GM18507 (cell line): ENCODE measurements around the gene WDR27.

Experiments used
- DNase-seq: peaks from one replicate; pipeline ENCODE4 v3.0.0; 2011; ENCODE audit warnings: low read depth; ENCODE audit not compliant: insufficient read length; ENCODE audit errors: extremely low spot score
- FAIRE-seq: peaks from 2 replicates; lab custom pipeline; 2011; peaks lifted over from hg19 to GRCh38; lab: Jason Lieb, UNC

WDR27 gene

GRCh38 chr6:169667716-169668115 is 34.1 kb downstream of the WDR27 start:
- FAIRE-seq (no peak), DNase-seq (no peak)

- DNase-seq (no peak), FAIRE-seq (no peak)
Observed at GRCh38 chr6:169666441-169666840, 35.4 kb downstream of the WDR27 start.

DNA sequence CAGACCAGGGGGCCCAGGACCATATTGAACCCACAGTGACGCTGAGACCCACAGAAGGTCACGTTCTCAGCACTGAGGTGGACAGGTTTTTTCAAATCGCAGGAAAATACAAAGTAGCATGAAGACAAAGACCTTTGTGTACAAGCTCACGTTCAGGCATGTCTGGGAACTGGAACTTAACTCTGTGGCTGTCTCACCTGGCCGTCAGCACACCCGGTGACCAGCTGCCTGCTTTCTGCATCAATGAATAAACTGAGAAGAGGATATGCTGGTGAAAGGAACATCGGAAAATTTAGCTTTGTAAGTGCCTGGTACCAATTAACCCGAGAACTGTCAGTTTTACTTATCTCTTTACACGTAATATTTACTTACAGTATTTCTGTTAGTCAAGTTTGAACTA is 36.5 kb downstream of the WDR27 start:
- FAIRE-seq (no peak), DNase-seq (no peak)

DNA sequence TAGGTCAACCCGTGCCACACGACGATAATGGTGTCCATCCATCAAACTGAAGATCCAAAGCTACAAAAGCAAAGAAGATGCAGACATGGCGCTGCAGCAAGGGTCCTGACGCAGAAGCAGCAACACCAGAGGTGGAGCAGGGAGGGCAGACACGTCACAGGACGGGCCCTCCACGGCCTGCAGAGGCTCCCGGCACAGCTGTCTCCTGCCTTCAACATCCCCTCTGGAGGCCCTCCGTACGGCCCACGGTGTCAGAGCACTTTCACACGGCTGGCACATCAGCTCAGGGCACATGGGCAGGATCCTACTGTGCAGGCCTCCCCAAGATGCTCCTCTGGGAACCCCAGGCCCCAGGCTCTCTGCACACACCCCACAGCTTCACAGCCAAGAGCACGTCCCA is 37.6 kb downstream of the WDR27 start:
- FAIRE-seq = no peak
- no peak for DNase-seq

DNA sequence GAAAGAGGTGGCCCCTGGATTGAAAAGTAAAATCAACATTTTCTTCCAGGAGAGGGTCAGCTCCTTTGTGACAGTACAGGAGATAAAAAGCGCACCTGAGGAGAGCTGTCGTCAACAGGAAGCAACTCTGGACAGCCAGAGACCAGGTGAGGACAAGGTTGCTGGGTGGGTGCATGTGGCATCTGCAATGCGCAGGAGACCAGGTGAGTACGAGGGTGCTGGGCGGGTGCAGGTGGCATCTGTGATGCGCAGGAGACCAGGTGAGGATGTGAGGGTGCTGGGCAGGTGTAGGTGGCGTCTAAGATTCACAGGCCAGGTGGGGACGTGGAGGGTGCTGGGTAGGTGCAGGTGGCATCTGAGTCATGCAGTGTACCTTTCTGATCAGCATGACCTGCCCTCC is 38.4 kb downstream of the WDR27 start:
- FAIRE-seq (no peak), DNase-seq (no peak)

DNA sequence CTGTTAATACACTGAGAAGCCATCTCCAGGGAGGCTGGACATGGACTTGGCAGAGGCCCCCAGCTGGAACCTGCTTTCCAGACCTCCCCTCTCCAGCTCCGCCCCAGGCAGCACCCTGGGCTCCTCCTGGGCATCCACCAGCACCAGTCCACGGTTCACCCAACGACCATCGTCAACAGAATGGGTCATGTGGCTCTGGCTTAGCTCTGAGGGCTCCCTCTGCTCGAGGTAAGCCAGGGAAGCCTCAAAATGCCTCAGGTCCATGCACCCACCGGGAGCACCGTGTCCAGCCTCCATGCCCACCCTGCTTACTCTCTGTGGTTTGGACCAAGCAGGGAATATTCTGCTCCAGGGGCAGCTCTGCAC is 40.5 kb downstream of the WDR27 start:
- DNase-seq (no peak), FAIRE-seq (no peak)

DNA sequence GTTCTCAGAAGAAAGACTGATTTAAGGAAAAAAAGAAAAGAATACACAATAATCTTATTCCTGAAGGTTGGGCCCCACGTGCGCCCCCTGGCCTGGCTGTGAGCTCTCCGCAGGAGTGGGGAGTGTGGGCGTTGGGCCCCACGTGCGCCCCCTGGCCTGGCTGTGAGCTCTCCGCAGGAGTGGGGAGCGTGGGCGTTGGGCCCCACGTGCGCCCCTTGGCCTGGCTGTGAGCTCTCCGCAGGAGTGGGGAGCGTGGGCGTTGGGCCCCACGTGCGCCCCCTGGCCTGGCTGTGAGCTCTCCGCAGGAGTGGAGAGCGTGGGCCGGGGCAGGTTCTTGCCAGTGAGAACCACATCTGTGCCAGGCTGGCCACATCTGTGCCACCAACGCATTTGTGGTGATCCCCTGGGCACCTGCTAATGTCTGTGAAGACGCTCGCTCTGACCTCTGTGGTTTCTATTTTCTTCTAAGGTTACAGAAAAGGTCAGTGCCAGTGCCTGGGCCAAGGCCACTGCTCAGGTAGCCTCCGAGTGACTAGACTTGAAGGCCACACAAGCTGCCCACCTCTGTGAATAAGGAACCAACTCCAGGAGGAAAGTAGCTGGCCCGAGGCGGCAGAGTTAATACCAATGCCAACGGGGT is 41.0 kb downstream of the WDR27 start:
- FAIRE-seq (no peak), DNase-seq (no peak)

- DNase-seq (no peak), FAIRE-seq (no peak)
Observed at GRCh38 chr6:169659820-169660610, 41.8 kb downstream of the WDR27 start.

GRCh38 chr6:169657284-169657610 is 44.6 kb downstream of the WDR27 start:
- FAIRE-seq = no peak
- DNase-seq = no peak

DNA sequence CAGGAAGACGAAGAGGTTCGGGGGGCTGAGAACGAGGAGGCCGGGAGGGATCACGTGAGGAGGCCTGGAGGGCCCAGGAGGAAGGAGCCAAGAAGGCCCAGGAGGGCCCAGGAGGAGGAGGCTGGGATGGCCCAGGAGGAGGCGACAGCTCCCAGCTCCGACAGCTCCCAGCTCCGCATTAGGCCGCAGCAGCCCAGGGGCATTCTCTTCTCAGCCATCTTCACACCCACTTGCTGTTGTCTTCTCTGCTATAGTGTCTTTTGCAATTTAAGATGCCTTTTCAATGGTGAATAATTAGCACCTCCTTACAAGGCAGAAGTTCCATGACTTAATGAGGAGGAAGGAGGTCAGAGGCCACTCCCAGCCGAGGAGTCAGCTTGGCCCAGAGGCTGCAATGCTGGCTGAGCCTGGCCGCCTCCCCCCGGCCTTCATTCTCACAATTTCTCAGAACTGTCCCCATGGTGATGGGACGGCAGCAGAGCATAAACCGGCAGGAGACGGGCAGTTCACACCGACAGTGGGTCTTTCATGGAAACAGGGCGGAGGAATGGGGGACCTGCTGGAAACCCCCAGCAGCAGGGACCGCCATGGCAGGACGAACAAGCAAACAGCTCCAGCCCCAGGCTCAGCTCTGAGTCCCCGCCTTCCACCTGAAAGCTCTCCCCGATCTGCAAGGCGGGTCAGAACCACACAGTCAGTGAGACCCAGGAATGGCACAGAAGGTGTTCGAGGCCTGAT is 45.1 kb downstream of the WDR27 start:
- no peak for FAIRE-seq

GRCh38 chr6:169654598-169655391 is 47.0 kb downstream of the WDR27 start:
- FAIRE-seq = peak; percentile 44
- DNase-seq = peak; percentile 39

More for the DNA sequence above, 45.1 kb downstream of the WDR27 start:
- no peak for DNase-seq

GRCh38 chr6:169653691-169654090 is 48.1 kb downstream of the WDR27 start:
- DNase-seq (no peak), FAIRE-seq (no peak)

DNA sequence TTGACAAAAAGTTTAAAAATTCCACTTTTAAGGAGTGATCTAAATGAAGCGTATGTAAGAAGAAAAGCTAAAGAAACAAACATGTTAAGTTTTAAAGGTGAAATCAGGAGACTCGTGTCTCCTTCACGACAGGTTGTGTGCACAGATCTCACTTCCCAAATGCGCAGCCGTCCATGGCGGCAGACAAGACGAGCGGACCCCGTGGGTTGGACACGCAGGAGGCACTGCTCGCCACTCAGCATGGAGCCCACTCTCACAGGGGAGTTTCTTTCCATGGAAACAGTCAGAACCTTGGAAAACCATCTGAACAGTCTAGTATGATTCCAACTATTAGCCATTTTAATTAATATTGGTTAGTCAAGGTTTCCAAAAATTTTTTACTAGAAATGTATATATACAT is 48.9 kb downstream of the WDR27 start:
- DNase-seq (no peak), FAIRE-seq (no peak)

DNA sequence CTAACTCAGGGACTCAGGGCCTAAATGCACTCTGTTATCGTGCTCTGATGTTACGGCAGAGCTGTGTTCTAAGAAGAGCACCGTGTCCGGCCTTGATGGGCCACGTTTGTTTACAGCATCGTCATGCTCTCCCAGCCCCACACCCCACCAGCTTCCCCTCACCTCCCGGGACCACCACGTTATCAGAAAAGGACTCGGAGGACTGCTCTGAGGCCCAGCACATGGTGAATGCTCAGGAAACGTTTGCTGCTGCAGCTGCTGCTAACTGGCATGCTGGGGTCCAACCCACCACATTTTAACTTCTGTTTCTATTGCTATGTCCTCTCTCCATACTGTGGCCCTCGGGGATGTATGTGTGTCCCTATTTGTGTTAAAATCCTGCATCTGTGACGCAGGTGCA is 50.3 kb downstream of the WDR27 start:
- no peak for FAIRE-seq
- no peak for DNase-seq

- DNase-seq (no peak), FAIRE-seq (no peak)
Observed at GRCh38 chr6:169650959-169651292, 50.9 kb downstream of the WDR27 start.

DNA sequence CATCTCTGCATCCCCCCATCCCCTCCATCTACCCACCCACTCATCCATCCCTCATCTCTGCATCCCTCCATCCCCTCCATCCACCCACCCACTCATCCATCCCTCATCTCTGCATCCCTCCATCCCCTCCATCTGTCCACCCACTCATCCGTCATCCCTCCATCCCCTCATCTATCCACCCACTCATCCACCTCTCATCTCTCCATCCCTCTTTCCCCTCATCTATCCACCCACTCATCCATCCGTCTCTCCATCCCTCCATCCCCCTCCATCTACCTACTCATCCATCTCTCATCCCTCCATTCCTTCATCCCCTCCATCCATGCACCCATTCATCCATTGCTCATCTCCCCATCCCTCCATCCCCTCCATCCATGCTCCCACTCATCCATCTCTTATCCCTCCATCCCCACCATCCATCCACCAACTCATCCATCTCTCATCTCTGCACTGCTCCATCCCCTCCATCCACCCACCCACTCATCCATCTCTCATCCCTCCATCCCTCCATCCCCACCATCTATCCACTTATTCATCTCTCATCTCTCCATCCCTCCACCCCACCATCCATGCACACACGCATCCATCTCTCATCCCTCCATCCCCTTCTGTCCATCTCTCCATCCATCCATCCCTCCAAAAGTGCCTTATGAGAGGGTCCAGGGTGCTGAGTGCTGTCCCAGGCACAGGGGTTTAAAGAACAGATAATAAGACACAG is 51.4 kb downstream of the WDR27 start:
- no peak for FAIRE-seq
- DNase-seq = no peak

DNA sequence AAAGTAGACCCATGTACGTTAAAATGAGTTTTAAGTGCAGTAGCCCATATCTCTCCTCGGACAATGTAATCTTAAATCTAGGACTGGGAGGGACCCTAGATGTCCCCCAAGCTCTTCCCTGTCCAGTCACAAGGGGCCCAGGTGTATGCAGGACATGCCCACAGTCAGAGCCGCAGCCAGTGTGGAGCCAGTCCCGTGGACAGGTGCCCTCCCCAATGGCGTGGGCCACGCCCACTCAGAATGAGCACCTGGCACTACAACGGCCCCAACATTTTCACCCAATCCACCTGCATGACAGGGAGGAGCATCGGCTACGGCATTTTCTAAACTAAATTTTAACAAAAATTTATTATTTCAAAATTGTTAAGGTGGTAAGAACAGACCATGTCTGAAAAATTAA is 53.2 kb downstream of the WDR27 start:
- no peak for DNase-seq
- no peak for FAIRE-seq

GRCh38 chr6:169648092-169648491 is 53.7 kb downstream of the WDR27 start:
- FAIRE-seq (no peak), DNase-seq (no peak)

DNA sequence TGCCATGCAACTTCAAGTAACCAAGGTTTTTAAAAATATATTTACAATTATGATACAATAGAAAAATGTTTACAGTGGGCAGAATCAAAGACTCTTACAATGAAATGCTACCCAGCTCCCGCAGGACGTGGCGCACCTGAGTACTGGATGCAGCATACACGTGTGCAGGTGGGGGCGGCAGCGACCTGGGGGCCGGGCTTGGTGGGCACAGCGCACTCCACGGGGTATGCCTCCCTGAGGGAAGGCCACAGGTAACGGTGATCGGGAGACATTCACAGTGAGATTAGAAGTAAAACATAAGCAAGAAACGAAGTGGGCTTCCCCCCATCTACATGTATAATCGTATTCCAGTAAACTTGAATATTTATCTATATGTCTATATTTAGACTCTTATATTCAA is 54.2 kb downstream of the WDR27 start:
- FAIRE-seq = no peak
- DNase-seq = no peak
